ENCODE measurements around the gene AK5.

AK5 gene

GRCh38 chr1:77545970-77546369 lies 264.2 kb downstream of the AK5 start:
- Histone ChIP-seq H3K27me3 (ENCODE audit: insufficient read depth, low read depth, severe bottlenecking) (no peaks in the 10 kb centered on the region), H3K27ac (no peak overlapping the region), H3K9me3 (ENCODE audit: severe bottlenecking) (no peaks in the 10 kb centered on the region), H3K36me3 (no peaks in the 10 kb centered on the region), H3K4me3 (ENCODE audit: low read depth, low read length) (no peak overlapping the region)
- DNase-seq: no peak
- no peak for TF ChIP-seq CTCF (IDR thresholded peaks at IDR 0.05; ENCODE audit: low read depth, low read length)

GRCh38 chr1:77546890-77547289 lies 265.1 kb downstream of the AK5 start:
- no peak for DNase-seq
- H3K27ac ChIP-seq: no peak overlapping the region
- H3K4me3 ChIP-seq (ENCODE audit: low read depth, low read length): no peak overlapping the region
- no peak for TF ChIP-seq CTCF (IDR thresholded peaks at IDR 0.05; ENCODE audit: low read depth, low read length)
- H3K9me3 ChIP-seq (ENCODE audit: severe bottlenecking): no peaks in the 10 kb centered on the region
- no peaks in the 10 kb centered on the region for H3K27me3 ChIP-seq (ENCODE audit: insufficient read depth, low read depth, severe bottlenecking)
- H3K36me3 ChIP-seq: no peaks in the 10 kb centered on the region

- Histone ChIP-seq H3K36me3 (no peaks in the 10 kb centered on the region), H3K27me3 (ENCODE audit: insufficient read depth, low read depth, severe bottlenecking) (no peaks in the 10 kb centered on the region), H3K27ac (no peak overlapping the region), H3K4me3 (ENCODE audit: low read depth, low read length) (no peak overlapping the region), H3K9me3 (ENCODE audit: severe bottlenecking) (no peaks in the 10 kb centered on the region)
- no peak for TF ChIP-seq CTCF (IDR thresholded peaks at IDR 0.05; ENCODE audit: low read depth, low read length)
- DNase-seq: no peak
Observed at GRCh38 chr1:77548285-77548684, 266.5 kb downstream of the AK5 start.

GRCh38 chr1:77550135-77550534 lies 268.3 kb downstream of the AK5 start:
- H3K9me3 ChIP-seq (ENCODE audit: severe bottlenecking): no peaks in the 10 kb centered on the region
- DNase-seq: no peak
- H3K27me3 ChIP-seq (ENCODE audit: insufficient read depth, low read depth, severe bottlenecking): no peaks in the 10 kb centered on the region
- no peak overlapping the region for H3K27ac ChIP-seq
- TF ChIP-seq CTCF (IDR thresholded peaks at IDR 0.05; ENCODE audit: low read depth, low read length): no peak
- no peak overlapping the region for H3K4me3 ChIP-seq (ENCODE audit: low read depth, low read length)
- no peaks in the 10 kb centered on the region for H3K36me3 ChIP-seq

- no peak for DNase-seq
- Histone ChIP-seq H3K9me3 (ENCODE audit: severe bottlenecking) (no peaks in the 10 kb centered on the region), H3K27ac (no peak overlapping the region), H3K27me3 (ENCODE audit: insufficient read depth, low read depth, severe bottlenecking) (no peaks in the 10 kb centered on the region), H3K36me3 (no peaks in the 10 kb centered on the region), H3K4me3 (ENCODE audit: low read depth, low read length) (no peak overlapping the region)
- TF ChIP-seq CTCF (IDR thresholded peaks at IDR 0.05; ENCODE audit: low read depth, low read length): no peak
Observed at GRCh38 chr1:77552626-77553025, 270.8 kb downstream of the AK5 start.

- Histone ChIP-seq H3K27ac (no peak overlapping the region), H3K36me3 (no peaks in the 10 kb centered on the region), H3K27me3 (ENCODE audit: insufficient read depth, low read depth, severe bottlenecking) (no peaks in the 10 kb centered on the region), H3K9me3 (ENCODE audit: severe bottlenecking) (no peaks in the 10 kb centered on the region), H3K4me3 (ENCODE audit: low read depth, low read length) (no peak overlapping the region)
- DNase-seq: no peak
- no peak for TF ChIP-seq CTCF (IDR thresholded peaks at IDR 0.05; ENCODE audit: low read depth, low read length)
Observed at GRCh38 chr1:77553568-77554291, 271.9 kb downstream of the AK5 start.
